GM12878 (cell line): ENCODE measurements around the gene CNTNAP2. TPM values are rescaled to one million over a fixed set of nuclear protein-coding genes. Genes with fewer than 3 reads are reported as not detected.

Experiments
- ATAC-seq: fragments of 200-7000 bp; cut with Tn5 transposase; 3 replicates; pipeline ENCODE4 v1.9.1; 2020; ENCODE audit warnings: mild to moderate bottlenecking, moderate library complexity
- BruUV-seq: library from RNA; stranded (reverse); fragments of 400-500 nt; replicated peaks from 2 replicates; lab custom pipeline; 2021; lab: Mats Ljungman, UMichigan
- CTCF ChIA-PET: fragments of 300-600 bp; sonication (Branson Sonifier 250); formaldehyde crosslinking; extraction: SDS; loops from one replicate; lab custom pipeline; 2021; ENCODE audit warnings: inconsistent platforms; lab: Yijun Ruan, JAX
- POLR2A ChIA-PET: fragments of 350-600 bp; formaldehyde crosslinking; extraction: SDS; loops from one replicate; lab custom pipeline; 2021; ENCODE audit warnings: inconsistent platforms; lab: Charles Lee
- RAD21 ChIA-PET: fragments of 300-600 bp; sonication (Branson Sonifier 250); formaldehyde crosslinking; loops from one replicate; lab custom pipeline; 2023; ENCODE audit warnings: antibody characterized with exemption; ENCODE audit not compliant: unreplicated experiment; lab: Charles Lee
- SMC1A ChIA-PET: fragments of 300-600 bp; sonication (Branson Sonifier 250); formaldehyde crosslinking; loops from one replicate; lab custom pipeline; 2023; ENCODE audit not compliant: unreplicated experiment, uncharacterized antibody; lab: Charles Lee
- DNase-seq: peaks from one replicate; pipeline ENCODE4 v3.0.0-alpha.2; 2011; ENCODE audit warnings: low read depth, low spot score
- FAIRE-seq: peaks from 3 replicates; lab custom pipeline; 2011; peaks lifted over from hg19 to GRCh38; lab: Jason Lieb, UNC
- H2AFZ ChIP-seq: 2 replicates; pipeline ENCODE4 v1.6.0; 2011; ENCODE audit warnings: low read depth, low read length, control low read depth; ENCODE audit not compliant: control insufficient read depth
- H3K27ac ChIP-seq: 2 replicates; pipeline ENCODE4 v1.5.1; 2011; ENCODE audit warnings: control low read depth; ENCODE audit not compliant: control insufficient read depth, insufficient read depth
- H3K27me3 ChIP-seq, 2 experiments: replicated peaks in 1 of 2; 2 replicates each; pipeline versions ENCODE4 v1.6.0 to v1.6.1; 2011; ENCODE audit warnings: low read length in 1 of 2; ENCODE audit not compliant: control insufficient read depth in 2 of 2, insufficient read depth in 2 of 2
- H3K36me3 ChIP-seq, 2 experiments: 2 replicates each; pipeline ENCODE4 v1.5.1; 2011; ENCODE audit warnings: low read length in 1 of 2; ENCODE audit not compliant: control insufficient read depth in 2 of 2, insufficient read depth in 2 of 2
- H3K4me1 ChIP-seq: 2 replicates; pipeline ENCODE4 v1.6.1; 2011; ENCODE audit warnings: mild to moderate bottlenecking, low read length, moderate library complexity, mixed read lengths; ENCODE audit not compliant: control insufficient read depth, insufficient read depth
- H3K4me2 ChIP-seq: 2 replicates; pipeline ENCODE4 v1.6.0; 2011; ENCODE audit warnings: control low read depth; ENCODE audit not compliant: control insufficient read depth, insufficient read depth
- H3K4me3 ChIP-seq: fragments of 200-600 bp; sonication (generic); 2 replicates; pipeline ENCODE4 v1.5.1; 2016
- H3K79me2 ChIP-seq: 2 replicates; pipeline ENCODE4 v1.6.0; 2011; ENCODE audit warnings: low read length; ENCODE audit not compliant: control insufficient read depth, insufficient read depth
- H3K9ac ChIP-seq: 2 replicates; pipeline ENCODE4 v1.8.0; 2011; ENCODE audit warnings: low read length, control low read depth, mixed read lengths; ENCODE audit not compliant: control insufficient read depth, insufficient read depth
- H3K9me3 ChIP-seq: replicated peaks from 3 replicates; pipeline ENCODE4 v1.5.1; 2011; ENCODE audit warnings: mild to moderate bottlenecking, low read length; ENCODE audit not compliant: control insufficient read depth, insufficient read depth
- H4K20me1 ChIP-seq: 2 replicates; pipeline ENCODE4 v1.6.0; 2011; ENCODE audit not compliant: control insufficient read depth, insufficient read depth
- BHLHE40 ChIP-seq, 2 experiments: fragments of 450-650 bp in 1 of 2; IDR thresholded peaks; 2 replicates each; pipeline ENCODE4 v1.6.1; 2011 to 2017; ENCODE audit warnings: low read depth in 2 of 2, borderline replicate concordance in 1 of 2, improper control_type of control experiment in 1 of 2, low read length in 1 of 2, mild to moderate bottlenecking in 1 of 2
- BMI1 ChIP-seq: fragments of 450-650 bp; IDR thresholded peaks from 2 replicates; pipeline ENCODE4 v1.6.1; 2016; ENCODE audit warnings: mild to moderate bottlenecking, moderate library complexity, borderline replicate concordance
- CBX5 ChIP-seq: sonication (generic); IDR thresholded peaks from 2 replicates; pipeline ENCODE4 v1.6.1; 2016; ENCODE audit warnings: low read depth, moderate library complexity, mild to moderate bottlenecking, inconsistent platforms
- CTCF ChIP-seq, 3 experiments: IDR thresholded peaks in 2 of 3; conservative IDR thresholded peaks in 1 of 3; 2 replicates each; pipeline ENCODE4 v1.5.1; 2011; ENCODE audit warnings: low read depth in 3 of 3, low read length in 3 of 3, mild to moderate bottlenecking in 3 of 3, control low read depth in 2 of 3, moderate library complexity in 2 of 3, inconsistent platforms in 1 of 3, mixed read lengths in 1 of 3; ENCODE audit not compliant: control insufficient read depth in 2 of 3, insufficient read depth in 1 of 3; ENCODE audit errors: extremely low read depth in 1 of 3
- FOS ChIP-seq: IDR thresholded peaks from 3 replicates; pipeline ENCODE4 v1.6.1; 2011; ENCODE audit warnings: borderline replicate concordance; ENCODE audit not compliant: insufficient read length; ENCODE audit errors: extremely low read depth
- GABPA ChIP-seq: IDR thresholded peaks from 2 replicates; pipeline ENCODE4 v1.6.1; 2014; ENCODE audit warnings: antibody characterized with exemption, low read depth, mild to moderate bottlenecking, inconsistent platforms
- PRDM15 ChIP-seq: fragments of 450-650 bp; formaldehyde crosslinking; IDR thresholded peaks from 2 replicates; pipeline ENCODE4 v1.4.0; 2020; ENCODE audit warnings: mild to moderate bottlenecking, moderate library complexity
- RAD21 ChIP-seq: IDR thresholded peaks from 2 replicates; pipeline ENCODE4 v1.6.1; 2011; ENCODE audit warnings: mild to moderate bottlenecking, low read depth, low read length, moderate library complexity; ENCODE audit not compliant: insufficient read depth
- RAD51 ChIP-seq: fragments of 450-650 bp; IDR thresholded peaks from 2 replicates; pipeline ENCODE4 v1.6.1; 2016; ENCODE audit warnings: moderate library complexity, mild to moderate bottlenecking, inconsistent platforms
- RB1 ChIP-seq: fragments of 450-650 bp; formaldehyde crosslinking; IDR thresholded peaks from 2 replicates; pipeline ENCODE4 v1.6.1; 2017; ENCODE audit warnings: mild to moderate bottlenecking, borderline replicate concordance
- RELA ChIP-seq: fragments of 450-650 bp; IDR thresholded peaks from 2 replicates; pipeline ENCODE4 v1.8.0; 2014; ENCODE audit warnings: borderline replicate concordance; ENCODE audit not compliant: partially characterized antibody
- SMC3 ChIP-seq: IDR thresholded peaks from 2 replicates; pipeline ENCODE4 v1.6.1; 2011; ENCODE audit warnings: low read length, improper control_type of control experiment, borderline replicate concordance
- TCF3 ChIP-seq: IDR thresholded peaks from 2 replicates; pipeline ENCODE4 v1.6.1; 2012; ENCODE audit warnings: low read depth, mild to moderate bottlenecking, low read length, borderline replicate concordance; ENCODE audit not compliant: insufficient read depth
- ZBTB33 ChIP-seq: fragments of 450-650 bp; IDR thresholded peaks from 2 replicates; pipeline ENCODE4 v1.6.1; 2017; ENCODE audit warnings: mild to moderate bottlenecking
- WGBS: methylation state at CpG from one replicate; pipeline ENCODE4 v1.1.6; 2016; ENCODE audit warnings: low lambda C conversion rate; ENCODE audit not compliant: insufficient replicate concordance, insufficient coverage; ENCODE audit errors: missing lambda C conversion rate; 5-methylcytosine and 5-hydroxymethylcytosine counted together
- in situ Hi-C: fragments of 300-500 bp; cut with MboI; formaldehyde crosslinking; loops from 9 replicates; pipeline ENCODE4 v1.14.3; 2018; ENCODE audit warnings: mixed read lengths
- intact Hi-C: fragments of 100-400 bp; cut with micrococcal nuclease; formaldehyde crosslinking; loops from one replicate; pipeline ENCODE4 v1.14.2; 2022; ENCODE audit not compliant: unreplicated experiment
- polyA plus RNA-seq, 11 experiments: library from polyadenylated mRNA; depleted of rRNA in 4 of 11; unstranded in 6 of 11; stranded (reverse) in 5 of 11; fragments of >200 nt; fragmentation: Nextera tagmentation in 4 of 11; fragmentation: Illumina TruSeq in 1 of 11; extraction: Ambion mirVana in 4 of 11; extraction: Trizol in 1 of 11; gene quantifications; 1 replicate in 1 of 11; 2 replicates in 10 of 11; pipeline versions ENCODE4 v1.2.1 to v1.2.3, GENCODE V29; 2011 to 2016; ENCODE audit warnings: inconsistent platforms in 2 of 11, missing spikeins in 2 of 11, low read depth in 1 of 11
- total RNA-seq, 4 experiments: library from RNA; depleted of rRNA in 3 of 4; stranded (reverse); fragments of >200 nt in 3 of 4; fragmentation: Illumina TruSeq in 1 of 4; extraction: Trizol in 1 of 4; gene quantifications; 2 replicates each; pipeline versions ENCODE4 v1.2.1 to v1.2.3, GENCODE V29; 2013 to 2021

CNTNAP2 gene
- total and polyA plus RNA-seq, 10 of the 15 experiments (the other 5 are each of a cell fraction or from before 2014, with no cell fraction given): 0.03 to 0.08 (median 0.03) TPM; not detected in 7

GRCh38 chr7:148262721-148263229 lies 2146.2 kb downstream of the CNTNAP2 start:
- ChIA-PET CTCF (interaction anchor here (0.6 to 4.1 kb wide), 17 partner anchors 8 to 1783 kb away, joined by 3 to 32 read pairs (median 4); no protein-coding TSS in a partner anchor), POLR2A (no interaction called here), SMC1A (no interaction called here), RAD21 (interaction anchor here (0.8 to 1.0 kb wide), 2 partner anchors 484 to 700 kb away, joined by 3 to 6 read pairs; no protein-coding TSS in a partner anchor)
- Histone ChIP-seq H3K9ac (no peak overlapping the region), H3K9me3 (no peaks in the 10 kb centered on the region), H3K36me3 (no peaks in the 10 kb centered on the region), H3K4me2 (no peak overlapping the region), H3K4me3 (no peak overlapping the region), H2AFZ (no peak overlapping the region), H3K27me3 (no peaks in the 10 kb centered on the region; a peak in 1 of 4 replicates), H3K79me2 (no peaks in the 10 kb centered on the region), H4K20me1 (no peaks in the 10 kb centered on the region), H3K27ac (no peak overlapping the region), H3K4me1 (no peaks in the 10 kb centered on the region)
- BruUV-seq: no TSS peak
- in situ Hi-C loops (loop anchor here (25.0 kb wide), 1 partner anchor 225 kb away; no protein-coding TSS in a partner anchor), intact Hi-C loops (loop anchor here (10.0 kb wide), 1 partner anchor 1018 kb away; no protein-coding TSS in a partner anchor)
- ATAC-seq (peak; percentile 89), FAIRE-seq (peak; percentile 65), DNase-seq (no peak)
- TF ChIP-seq RB1 (no peak), TCF3 (no peak), BHLHE40 (IDR thresholded peaks at IDR 0.05; ENCODE audit: borderline replicate concordance in 1 of 2, low read depth in 2 of 2, low read length in 1 of 2) (peak; percentile 16 to 30; a peak in 1 of 4 replicates), RAD21 (peak; percentile 63), PRDM15 (no peak), ZBTB33 (no peak), BMI1 (no peak), CTCF (IDR thresholded peaks at IDR 0.05 in 2 of 3, conservative IDR thresholded peaks at IDR 0.05 in 1 of 3; ENCODE audit: control insufficient read depth in 2 of 3, extremely low read depth in 1 of 3, insufficient read depth in 1 of 3, low read depth in 3 of 3, low read length in 3 of 3) (peak; percentile 80 to 94 (median 90)), FOS (no peak), CBX5 (no peak), SMC3 (peak; percentile 51; the same call in 1 of the 2 replicates), GABPA (no peak), RAD51 (0 out of 2 replicates have a peak, but pooled peaks have one; percentile 25), RELA (no peak)
- WGBS: 11% methylated on average over 18 of the region's 18 CpGs
